ENCODE results near the gene OFD1.

DNA sequence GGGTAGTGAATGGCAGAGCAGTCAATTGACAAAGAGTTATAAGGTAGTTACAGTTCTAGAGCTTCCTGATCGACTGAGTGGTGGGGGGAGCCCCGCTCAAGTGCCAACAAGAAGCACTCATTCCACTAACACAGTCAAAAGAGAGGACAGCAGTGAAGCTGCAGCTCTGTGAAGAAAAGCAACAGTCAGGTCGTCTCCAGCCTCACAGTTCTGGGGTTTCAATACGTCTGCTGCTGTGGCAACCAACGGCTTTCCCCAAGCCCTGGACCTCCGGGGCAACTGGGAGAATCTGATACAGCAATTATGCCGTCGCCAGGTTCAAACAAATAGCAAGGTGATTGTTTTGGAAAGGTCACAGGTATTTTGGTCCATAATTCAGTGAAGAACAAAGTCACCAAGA, 51.5 kb downstream of the OFD1 start:
- TF ChIP-seq POLR2A (IDR thresholded peaks at IDR 0.05) (no peak), POLR2AphosphoS5 (IDR thresholded peaks at IDR 0.05) (no peak)

All from prostate gland (tissue), 1 donor.